Daoy (cell line): ENCODE measurements around the gene APLP2. TPM values are rescaled to one million over a fixed set of nuclear protein-coding genes. Genes with fewer than 3 reads are reported as not detected.
"Not testable (repeated sequence)": the region's sequence is repeated elsewhere in the genome, so short reads cannot be mapped to it uniquely, and the experiment has no call there.

ENCODE experiments used
- DNase-seq: peaks from one replicate; pipeline ENCODE4 v3.0.0-alpha.2; 2015; ENCODE audit warnings: low read depth
- total RNA-seq: library from RNA; depleted of rRNA; stranded (reverse); fragments of >200 nt; shearing (Covaris generic); gene quantifications from 2 replicates; pipeline ENCODE4 v1.2.3, GENCODE V29; 2014; rRNA removed

APLP2 gene
- 94.6 and 103 TPM in 2 replicates for total RNA-seq

GRCh38 chr11:130069659-130070108 is at the start of gene APLP2:
Gene APLP2, plus strand, starts transcription at chr11:130069894. Its CDS starts 84 bp downstream, at chr11:130069978.
- DNase-seq: peak; percentile 98

- DNase-seq: no peak
Measured at GRCh38 chr11:130020323-130020722, 49.4 kb upstream of the APLP2 start.

DNA sequence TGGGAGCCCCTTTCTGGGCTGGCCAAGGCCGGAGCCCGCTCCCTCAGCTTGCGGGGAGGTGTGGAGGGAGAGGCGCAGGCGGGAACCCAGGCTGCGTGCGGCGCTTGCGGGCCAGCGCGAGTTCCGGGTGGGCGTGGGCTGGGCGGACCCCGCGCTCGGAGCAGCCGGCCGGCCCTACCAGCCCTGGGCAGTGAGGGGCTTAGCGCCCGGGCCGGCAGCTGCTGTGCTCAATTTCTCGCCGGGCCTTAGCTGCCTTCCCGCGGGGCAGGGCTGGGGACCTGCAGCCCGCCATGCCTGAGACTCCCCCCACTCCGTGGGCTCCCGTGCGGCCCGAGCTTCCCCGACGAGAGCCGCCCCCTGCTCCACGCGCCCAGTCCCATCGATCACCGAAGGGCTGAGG is 48.1 kb upstream of the APLP2 start:
- DNase-seq: not testable (repeated sequence)

DNA sequence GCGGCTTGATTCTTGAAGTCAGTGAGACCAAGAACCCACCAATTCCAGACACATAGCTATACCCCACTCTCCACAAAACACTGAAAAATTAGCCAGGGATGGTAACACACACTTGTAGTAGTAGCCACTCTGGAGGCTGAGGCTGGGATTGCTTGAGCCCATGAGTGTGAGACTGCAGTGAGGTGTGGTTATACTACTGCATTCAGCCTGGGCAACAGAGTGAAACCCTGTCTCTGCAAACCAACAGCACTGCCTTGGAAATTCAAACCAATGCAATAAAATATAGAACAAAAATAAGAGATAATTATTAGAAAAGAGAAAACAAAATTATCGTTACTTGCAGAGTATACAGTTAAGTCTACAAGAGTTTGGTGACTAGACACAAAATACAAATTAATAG is 46.9 kb upstream of the APLP2 start:
- no peak for DNase-seq

DNA sequence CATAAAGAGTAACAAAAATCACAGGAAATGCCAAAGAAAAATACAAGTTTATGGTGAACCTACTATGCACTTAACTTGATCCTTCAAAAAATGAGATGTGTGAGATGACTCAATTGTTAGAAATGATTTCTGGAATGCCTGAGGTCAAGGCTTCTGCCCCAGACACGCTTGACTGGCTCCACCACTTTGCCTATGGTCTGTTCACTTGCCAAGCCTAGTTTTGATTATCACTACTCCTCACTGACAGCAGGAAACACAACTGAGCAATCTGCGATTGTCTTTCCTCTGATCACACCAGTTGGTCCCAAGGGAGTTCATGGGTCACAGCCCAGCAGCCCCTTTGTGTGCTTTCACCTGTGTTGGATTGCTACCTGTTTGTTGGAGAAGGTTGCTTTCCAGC is 46.5 kb upstream of the APLP2 start:
- DNase-seq: peak; percentile 75

DNA sequence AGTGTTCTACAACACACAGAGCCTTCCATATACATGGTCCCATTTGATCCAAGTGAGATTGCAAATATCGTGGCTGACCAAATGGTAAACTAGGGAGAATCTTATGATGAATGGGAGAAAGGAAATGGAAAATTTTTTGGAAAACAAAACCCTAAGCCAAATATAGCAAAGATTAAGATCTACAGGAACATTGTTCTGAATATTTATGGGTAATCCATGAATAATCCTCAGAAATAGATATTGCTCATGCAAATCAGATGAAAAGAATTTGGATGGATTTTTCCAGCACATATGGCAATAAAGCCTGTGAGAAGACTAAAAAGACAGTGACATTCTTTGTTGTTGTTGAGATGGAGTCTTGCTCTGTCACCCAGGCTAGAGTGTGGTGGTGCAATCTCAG is 45.3 kb upstream of the APLP2 start:
- no peak for DNase-seq

GRCh38 chr11:130025371-130025770 is 44.3 kb upstream of the APLP2 start:
- no peak for DNase-seq

- no peak for DNase-seq
Measured at GRCh38 chr11:130029137-130029536, 40.6 kb upstream of the APLP2 start.

DNA sequence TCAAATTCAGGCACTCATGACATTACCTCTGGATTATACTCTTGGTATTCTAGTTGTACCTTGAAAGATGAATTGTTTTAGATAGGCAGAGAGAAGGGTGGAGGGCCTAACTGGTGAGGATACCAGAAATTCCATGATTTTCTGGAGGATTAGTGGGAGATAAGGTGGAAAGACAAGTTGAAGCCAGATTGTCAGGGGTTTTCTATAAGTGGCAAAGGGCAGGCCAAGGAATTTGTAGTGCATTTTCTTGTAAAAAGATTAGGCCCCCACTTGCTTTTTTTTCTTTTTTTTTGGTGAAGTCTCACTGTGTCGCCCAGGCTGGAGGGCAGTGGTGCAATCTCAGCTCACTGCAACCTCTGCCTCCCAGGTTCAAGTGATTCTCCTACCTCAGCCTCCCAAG is 38.6 kb upstream of the APLP2 start:
- DNase-seq: no peak

GRCh38 chr11:130031945-130032344 is 37.7 kb upstream of the APLP2 start:
- DNase-seq: no peak

DNA sequence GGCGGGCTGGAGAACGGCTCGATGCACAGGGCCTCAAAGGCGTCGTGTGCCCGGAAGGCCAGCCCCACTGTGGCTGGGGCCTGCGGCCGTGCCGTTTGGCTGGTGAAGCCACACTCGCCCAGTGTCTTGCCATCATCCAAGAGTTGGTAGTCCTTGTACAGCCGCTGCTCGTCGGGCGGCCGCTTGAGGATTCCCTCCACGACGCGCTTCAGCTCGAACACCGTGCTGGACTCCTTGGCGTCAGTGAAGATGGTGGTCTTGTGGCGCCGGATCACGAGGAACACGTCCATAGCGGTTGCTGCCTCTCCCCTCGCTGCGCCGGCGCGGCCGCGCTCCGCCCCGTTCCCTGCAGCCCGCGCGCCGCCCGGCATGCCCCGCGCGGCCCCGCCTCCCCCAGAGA is 36.8 kb upstream of the APLP2 start:
- no peak for DNase-seq

DNA sequence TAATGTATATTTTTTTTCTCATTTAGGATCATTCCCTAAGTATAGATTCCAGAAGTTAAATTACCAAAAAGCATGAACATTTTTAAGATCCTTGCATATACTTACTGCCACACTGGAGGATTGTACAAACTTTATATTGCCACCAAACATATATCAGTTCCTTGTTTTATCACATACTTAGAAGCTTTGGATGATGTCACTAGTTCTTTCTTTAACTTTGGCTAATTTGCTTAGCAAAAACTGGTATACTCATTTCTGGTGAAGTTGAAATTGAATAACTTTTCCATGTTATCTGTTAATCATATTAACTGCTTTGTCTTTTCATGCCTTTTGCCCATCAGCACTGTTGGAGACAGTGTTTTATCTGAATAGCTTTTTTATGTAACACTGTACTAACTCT is 35.5 kb upstream of the APLP2 start:
- no peak for DNase-seq

GRCh38 chr11:130037058-130037457 is 32.6 kb upstream of the APLP2 start:
- peak; percentile 53 for DNase-seq

- DNase-seq: peak; percentile 46
Measured at GRCh38 chr11:130037881-130038585, 31.7 kb upstream of the APLP2 start.

DNA sequence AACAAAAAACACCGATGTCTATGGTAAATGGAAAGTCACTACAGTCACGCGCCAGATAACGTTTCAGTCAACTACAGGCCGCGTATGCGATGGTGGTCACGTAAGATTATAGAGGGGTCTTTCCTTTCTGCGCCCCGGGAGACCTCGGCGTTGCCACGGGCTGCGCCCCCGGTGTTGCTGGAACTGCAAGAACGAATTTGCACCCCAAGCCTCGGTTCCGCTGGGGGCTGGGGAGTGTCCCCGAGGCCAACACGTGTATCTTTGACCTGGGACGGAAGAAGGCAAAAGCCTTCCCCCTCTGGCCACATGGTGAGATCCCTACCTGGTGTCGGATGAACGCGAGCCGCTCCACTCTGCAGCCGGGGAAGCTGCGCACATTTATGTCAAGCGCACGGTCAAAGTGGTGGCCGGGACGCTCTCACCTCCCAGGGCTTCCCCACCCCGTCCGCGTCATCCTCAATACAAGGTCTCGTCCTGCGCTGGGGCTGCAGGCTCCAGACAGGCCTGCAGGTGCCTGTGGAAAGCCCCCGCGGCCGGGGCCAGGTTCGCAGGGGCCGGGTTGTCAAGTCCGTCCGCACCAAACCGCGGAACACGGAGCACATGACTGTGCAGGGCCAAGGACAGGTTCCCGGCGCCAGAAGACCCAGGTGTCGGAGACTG is 29.3 kb upstream of the APLP2 start:
- no peak for DNase-seq

- peak; percentile 76 for DNase-seq
Measured at GRCh38 chr11:130042093-130042591, 27.6 kb upstream of the APLP2 start.

- no peak for DNase-seq
Measured at GRCh38 chr11:130043575-130043974, 26.1 kb upstream of the APLP2 start.

DNA sequence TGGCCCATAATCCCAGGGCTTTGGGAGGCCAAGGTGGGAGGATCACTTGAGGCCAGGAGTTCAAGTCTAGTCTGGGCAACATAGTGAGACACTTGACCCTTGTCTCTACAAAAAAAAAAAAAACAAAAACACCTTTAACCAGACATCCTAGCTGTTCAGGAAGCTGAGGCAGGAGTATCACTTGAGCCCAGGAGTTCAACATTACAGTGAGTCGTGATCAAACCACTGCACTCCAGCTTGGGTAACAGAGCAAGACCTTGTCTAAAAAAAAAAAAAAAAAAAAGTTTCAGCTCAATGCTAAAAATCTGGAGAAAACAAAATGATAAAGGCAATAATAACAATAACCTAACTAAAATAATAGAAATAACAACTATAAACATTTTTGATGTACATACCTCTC is 22.6 kb upstream of the APLP2 start:
- DNase-seq: no peak

- no peak for DNase-seq
Measured at GRCh38 chr11:130049328-130049771, 20.3 kb upstream of the APLP2 start.

DNA sequence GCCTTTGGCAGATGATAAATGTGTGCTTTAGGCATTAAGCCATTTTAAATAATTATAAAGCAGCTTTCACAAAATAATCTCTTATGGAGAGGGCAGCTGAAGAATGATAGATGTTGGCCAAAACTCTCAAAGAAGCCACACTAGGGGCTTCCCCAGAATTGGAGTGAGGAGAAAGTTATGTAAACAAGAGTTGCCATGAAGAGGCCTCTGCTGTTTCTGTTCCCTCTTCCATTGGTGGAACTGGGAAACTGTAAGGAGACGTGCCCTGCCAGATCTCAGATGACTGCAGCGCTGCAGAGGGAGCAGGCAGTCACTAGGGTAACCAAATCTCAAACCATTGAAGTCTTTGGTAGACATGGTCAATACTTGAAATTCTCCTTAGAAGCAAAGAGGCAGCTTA is 19.4 kb upstream of the APLP2 start:
- DNase-seq: no peak

- no peak for DNase-seq
Measured at GRCh38 chr11:130051082-130051481, 18.6 kb upstream of the APLP2 start.

DNA sequence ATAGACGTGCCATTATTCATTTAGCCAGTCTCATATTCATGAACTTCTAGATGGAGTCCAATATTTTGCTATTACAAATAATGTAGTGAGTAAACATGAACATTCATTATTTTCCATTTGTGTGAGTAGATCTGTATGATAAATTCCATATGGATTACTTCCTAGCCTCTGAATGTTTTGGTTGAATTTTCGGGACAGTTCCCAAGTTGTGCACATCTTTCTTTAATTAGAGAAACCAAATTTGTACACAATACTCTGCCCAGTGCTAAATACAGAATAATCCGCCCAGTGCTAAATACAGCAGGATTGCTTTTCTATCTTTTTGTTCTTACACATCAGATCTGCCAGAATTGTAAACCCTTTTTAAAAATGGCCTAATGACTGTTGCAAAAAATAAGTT is 17.1 kb upstream of the APLP2 start:
- no peak for DNase-seq

DNA sequence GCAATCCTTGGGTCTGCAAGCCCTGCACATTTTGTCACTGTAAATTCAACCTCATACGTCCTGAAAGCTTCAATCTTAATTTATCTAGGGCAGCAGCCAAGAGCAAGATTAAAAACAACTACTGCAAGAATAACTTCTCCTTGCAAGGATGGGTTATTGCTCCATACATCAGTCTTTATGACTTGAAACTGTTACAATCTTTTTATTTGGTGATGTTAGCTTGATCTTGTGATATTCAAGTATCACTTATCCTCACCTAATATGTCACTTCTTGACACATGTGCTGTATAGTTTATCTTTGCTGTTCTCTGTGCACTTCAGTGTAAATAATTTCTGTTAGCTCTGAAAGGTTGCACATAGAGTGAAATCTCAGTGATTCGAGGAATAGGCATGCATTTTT is 14.7 kb upstream of the APLP2 start:
- DNase-seq: no peak
